HAP-1 (cell line): ENCODE results near the gene MC1R.
"Not testable (repeated sequence)": the region's sequence is repeated elsewhere in the genome, so short reads cannot be mapped to it uniquely, and the experiment has no call there.

ENCODE experiments used
- DNase-seq, 2 experiments: peaks; one replicate each; pipeline ENCODE4 v3.0.0-alpha.2; 2016 to 2020; ENCODE audit warnings: low spot score in 2 of 2
- H3K27me3 ChIP-seq: fragments of 250-450 bp; sonication (Bioruptor Pico); 2 replicates; pipeline ENCODE4 v1.5.1; 2020; ENCODE audit warnings: low read depth, mild to moderate bottlenecking, moderate library complexity
- H3K36me3 ChIP-seq: fragments of 250-450 bp; sonication (Bioruptor Pico); replicated peaks from 2 replicates; pipeline ENCODE4 v1.5.1; 2020; ENCODE audit warnings: mild to moderate bottlenecking
- H3K4me1 ChIP-seq: fragments of 250-450 bp; sonication (Bioruptor Pico); 2 replicates; pipeline ENCODE4 v1.5.1; 2020; ENCODE audit warnings: mild to moderate bottlenecking
- H3K4me3 ChIP-seq: fragments of 250-450 bp; sonication (Bioruptor Pico); 2 replicates; pipeline ENCODE4 v1.5.1; 2020; ENCODE audit warnings: mild to moderate bottlenecking, moderate library complexity
- H3K9me3 ChIP-seq: fragments of 250-450 bp; sonication (Bioruptor Pico); 2 replicates; pipeline ENCODE4 v1.5.1; 2020; ENCODE audit warnings: mild to moderate bottlenecking, moderate library complexity
- in situ Hi-C: fragments of 300-500 bp; cut with MboI; formaldehyde crosslinking; loops from 3 replicates; pipeline ENCODE4 v1.14.3; 2020; ENCODE audit warnings: low sequenced_read_pairs, inconsistent platforms, mixed read lengths

The MC1R gene

DNA sequence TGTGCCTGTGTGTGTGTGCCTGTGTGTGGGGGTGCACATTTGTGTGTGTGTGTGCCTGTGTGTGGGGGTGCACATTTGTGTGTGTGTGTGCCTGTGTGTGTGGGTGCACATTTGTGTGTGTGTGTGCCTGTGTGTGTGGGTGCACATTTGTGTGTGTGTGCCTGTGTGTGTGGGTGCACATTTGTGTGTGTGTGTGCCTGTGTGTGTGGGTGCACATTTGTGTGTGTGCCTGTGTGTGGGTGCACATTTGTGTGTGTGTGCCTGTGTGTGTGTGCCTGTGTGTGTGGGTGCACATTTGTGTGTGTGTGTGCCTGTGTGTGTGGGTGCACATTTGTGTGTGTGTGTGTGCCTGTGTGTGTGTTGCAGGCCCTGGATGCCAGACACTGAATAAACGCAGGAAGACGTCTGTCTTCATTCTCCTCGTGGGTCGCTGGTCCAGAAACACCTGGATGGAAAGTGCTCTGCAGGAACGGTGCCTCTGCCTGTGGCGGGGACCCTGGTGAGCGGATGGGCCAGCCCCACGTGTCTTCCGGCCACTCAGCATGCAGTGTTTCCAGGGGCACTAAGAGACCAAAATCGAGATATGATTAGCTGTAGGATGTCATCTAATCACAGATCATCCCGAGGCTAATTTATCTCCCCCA is 3.9 kb upstream of the MC1R start:
- H3K36me3 ChIP-seq, result peaks cover 26% of the 10 kb centered on the region
- H3K27me3 ChIP-seq, H3K9me3 ChIP-seq, H3K4me3 ChIP-seq, in situ Hi-C loops, DNase-seq: not testable (repeated sequence)
- peaks cover 12% of the 10 kb centered on the region for H3K4me1 ChIP-seq

DNA sequence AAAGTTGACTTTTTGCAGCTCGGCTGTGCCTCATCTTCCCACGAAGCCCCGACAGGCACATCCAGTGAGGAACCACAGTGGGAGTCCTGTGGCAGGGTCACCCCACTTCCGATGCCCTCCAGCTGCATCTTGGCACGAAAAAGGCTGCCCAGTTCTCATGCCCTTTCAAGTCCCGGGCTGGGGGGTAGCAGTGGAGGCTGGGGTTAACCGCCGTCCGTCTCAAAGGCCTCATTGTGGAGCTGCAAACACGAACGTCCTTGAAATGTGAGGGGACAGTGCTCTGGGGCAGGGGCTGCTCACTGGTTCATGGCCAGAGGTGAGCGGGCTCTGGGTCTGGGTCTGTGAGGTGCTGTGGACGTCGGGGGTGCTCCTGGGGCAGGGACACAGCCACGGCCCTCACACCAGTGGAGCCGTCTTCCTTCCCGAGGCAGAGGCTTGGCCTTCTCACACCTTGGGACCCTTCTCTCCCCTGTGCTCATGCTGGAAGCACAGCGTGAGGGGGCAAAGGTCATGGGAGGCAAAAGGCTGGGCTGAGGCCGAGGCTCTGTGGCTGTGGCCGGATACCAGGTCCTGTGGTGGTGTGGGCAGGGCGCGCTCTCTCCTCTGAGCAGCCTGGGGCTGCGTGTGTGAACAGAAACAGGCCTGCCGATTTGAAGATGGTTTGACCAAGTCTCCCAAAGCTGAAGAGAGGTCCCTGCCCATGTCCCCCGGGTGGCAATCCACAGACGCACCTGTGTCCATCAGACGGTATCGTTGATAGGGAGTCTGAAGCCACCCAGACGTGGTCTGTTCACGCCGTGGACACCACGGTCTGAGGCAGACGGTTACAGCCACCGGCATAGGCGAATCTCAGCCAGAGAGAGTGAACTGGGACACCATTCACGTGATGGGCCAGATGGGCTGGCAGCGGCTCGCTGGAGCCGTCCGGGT is 3.1 kb upstream of the MC1R start:
- in situ Hi-C loops, result no loop called here
- Histone ChIP-seq H3K27me3 (no peaks in the 10 kb centered on the region), H3K4me3 (no peak overlapping the region), H3K36me3 (peaks cover 18% of the 10 kb centered on the region), H3K4me1 (peaks cover 12% of the 10 kb centered on the region), H3K9me3 (no peaks in the 10 kb centered on the region)
- no peak for DNase-seq

DNA sequence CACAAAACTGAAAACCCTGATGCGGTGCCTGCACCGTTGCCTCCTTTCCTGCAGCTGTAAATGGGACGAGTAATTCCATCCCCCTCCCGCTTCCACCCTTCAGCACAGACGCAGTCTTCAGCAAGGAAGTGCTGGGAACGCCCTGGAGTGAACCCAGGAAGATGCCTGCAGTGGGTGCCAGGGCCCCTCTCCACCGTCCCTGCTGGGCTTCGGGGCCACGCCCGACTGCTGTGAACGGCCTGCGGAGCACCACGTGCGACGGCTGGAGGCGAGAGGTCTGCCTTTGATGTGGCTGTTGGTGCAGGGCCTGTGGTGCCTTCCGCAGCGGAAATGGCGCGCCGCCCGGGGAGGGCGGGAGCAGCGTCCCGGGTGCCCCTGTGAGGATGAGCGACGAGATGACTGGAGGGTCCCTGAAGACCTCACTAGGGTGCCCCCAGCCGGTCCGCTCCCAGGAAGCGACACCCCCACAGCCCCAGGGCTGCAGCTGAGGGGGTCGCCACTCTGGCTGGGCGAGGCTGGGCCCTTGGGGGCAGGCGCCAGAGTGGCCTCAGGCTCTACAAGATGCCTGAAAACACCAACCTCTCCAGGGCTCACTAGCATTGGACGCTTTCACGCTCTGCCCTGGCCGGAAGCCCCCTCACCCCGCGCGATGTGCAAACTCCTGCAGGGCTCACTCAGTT is 749 bp upstream of the MC1R start:
- DNase-seq, result peak; percentile 82 to 93
- Histone ChIP-seq H3K9me3 (no peaks in the 10 kb centered on the region), H3K36me3 (0 out of 2 replicates have a peak, but pooled peaks cover 3% of the 10 kb centered on the region), H3K27me3 (no peaks in the 10 kb centered on the region), H3K4me1 (peaks cover 24% of the 10 kb centered on the region), H3K4me3 (peak overlapping the region; percentile 13)
- in situ Hi-C loops, result no loop called here

DNA sequence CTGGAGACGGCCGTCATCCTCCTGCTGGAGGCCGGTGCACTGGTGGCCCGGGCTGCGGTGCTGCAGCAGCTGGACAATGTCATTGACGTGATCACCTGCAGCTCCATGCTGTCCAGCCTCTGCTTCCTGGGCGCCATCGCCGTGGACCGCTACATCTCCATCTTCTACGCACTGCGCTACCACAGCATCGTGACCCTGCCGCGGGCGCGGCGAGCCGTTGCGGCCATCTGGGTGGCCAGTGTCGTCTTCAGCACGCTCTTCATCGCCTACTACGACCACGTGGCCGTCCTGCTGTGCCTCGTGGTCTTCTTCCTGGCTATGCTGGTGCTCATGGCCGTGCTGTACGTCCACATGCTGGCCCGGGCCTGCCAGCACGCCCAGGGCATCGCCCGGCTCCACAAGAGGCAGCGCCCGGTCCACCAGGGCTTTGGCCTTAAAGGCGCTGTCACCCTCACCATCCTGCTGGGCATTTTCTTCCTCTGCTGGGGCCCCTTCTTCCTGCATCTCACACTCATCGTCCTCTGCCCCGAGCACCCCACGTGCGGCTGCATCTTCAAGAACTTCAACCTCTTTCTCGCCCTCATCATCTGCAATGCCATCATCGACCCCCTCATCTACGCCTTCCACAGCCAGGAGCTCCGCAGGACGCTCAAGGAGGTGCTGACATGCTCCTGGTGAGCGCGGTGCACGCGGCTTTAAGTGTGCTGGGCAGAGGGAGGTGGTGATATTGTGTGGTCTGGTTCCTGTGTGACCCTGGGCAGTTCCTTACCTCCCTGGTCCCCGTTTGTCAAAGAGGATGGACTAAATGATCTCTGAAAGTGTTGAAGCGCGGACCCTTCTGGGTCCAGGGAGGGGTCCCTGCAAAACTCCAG is 1.1 kb downstream of the MC1R start:
- H3K4me1 ChIP-seq, result peaks cover 33% of the 10 kb centered on the region
- in situ Hi-C loops, result no loop called here

DNA sequence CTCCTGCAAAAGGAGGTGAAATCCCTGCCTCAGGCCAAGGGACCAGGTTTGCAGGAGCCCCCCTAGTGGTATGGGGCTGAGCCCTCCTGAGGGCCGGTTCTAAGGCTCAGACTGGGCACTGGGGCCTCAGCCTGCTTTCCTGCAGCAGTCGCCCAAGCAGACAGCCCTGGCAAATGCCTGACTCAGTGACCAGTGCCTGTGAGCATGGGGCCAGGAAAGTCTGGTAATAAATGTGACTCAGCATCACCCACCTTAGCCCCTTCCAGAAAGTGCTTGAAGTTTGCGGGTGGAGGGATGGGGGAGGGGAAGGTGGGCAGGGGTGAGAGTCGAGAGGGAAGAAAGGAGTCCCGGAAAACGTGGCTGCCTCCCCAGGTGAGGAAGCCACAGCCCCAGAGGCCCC is 2.1 kb downstream of the MC1R start:
- DNase-seq, result no peak
- no peaks in the 10 kb centered on the region for H3K9me3 ChIP-seq
- H3K4me3 ChIP-seq, result no peak overlapping the region
- H3K36me3 ChIP-seq, result no peaks in the 10 kb centered on the region
- H3K27me3 ChIP-seq, result no peaks in the 10 kb centered on the region
- peaks cover 33% of the 10 kb centered on the region for H3K4me1 ChIP-seq
- in situ Hi-C loops, result no loop called here

More for the DNA sequence above, 1.1 kb downstream of the MC1R start:
- no peak overlapping the region for H3K4me3 ChIP-seq
- no peaks in the 10 kb centered on the region for H3K9me3 ChIP-seq
- H3K36me3 ChIP-seq, result no peaks in the 10 kb centered on the region
- no peak for DNase-seq
- no peaks in the 10 kb centered on the region for H3K27me3 ChIP-seq

DNA sequence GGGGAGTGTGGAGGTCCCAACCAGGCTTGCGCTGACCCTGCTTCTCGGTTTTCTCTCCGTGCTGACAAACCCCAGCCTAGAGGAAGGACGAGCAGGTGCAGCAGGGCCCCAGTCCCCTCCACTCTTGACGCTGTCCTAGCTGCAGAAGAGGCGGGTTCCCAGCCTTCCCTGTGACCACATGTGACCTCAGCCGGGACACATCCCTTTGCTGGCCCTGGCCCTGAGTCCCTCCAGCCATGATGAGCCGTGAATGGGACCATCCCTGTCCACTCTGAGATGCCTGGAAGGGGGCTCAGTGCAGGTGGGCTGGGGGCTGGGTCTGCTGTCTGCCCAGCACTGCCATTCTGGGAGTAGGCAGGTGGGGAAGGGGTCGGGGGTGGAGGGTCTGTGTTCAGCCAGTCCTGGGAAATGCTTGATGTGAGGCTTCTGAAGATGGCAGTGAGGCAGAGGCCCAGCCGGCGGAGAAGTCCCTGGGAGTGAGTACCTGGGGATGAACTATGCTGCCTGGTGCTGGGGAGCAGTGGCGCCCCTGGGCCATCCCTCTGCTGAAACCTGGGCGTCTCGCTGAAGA is 2.6 kb downstream of the MC1R start:
- H3K4me3 ChIP-seq, result peak overlapping the region; percentile 61; the same call in 1 of the 2 replicates
- peaks cover 33% of the 10 kb centered on the region for H3K4me1 ChIP-seq
- H3K9me3 ChIP-seq, result no peaks in the 10 kb centered on the region
- no peaks in the 10 kb centered on the region for H3K27me3 ChIP-seq
- no peaks in the 10 kb centered on the region for H3K36me3 ChIP-seq
- DNase-seq, result no peak
- in situ Hi-C loops, result no loop called here

DNA sequence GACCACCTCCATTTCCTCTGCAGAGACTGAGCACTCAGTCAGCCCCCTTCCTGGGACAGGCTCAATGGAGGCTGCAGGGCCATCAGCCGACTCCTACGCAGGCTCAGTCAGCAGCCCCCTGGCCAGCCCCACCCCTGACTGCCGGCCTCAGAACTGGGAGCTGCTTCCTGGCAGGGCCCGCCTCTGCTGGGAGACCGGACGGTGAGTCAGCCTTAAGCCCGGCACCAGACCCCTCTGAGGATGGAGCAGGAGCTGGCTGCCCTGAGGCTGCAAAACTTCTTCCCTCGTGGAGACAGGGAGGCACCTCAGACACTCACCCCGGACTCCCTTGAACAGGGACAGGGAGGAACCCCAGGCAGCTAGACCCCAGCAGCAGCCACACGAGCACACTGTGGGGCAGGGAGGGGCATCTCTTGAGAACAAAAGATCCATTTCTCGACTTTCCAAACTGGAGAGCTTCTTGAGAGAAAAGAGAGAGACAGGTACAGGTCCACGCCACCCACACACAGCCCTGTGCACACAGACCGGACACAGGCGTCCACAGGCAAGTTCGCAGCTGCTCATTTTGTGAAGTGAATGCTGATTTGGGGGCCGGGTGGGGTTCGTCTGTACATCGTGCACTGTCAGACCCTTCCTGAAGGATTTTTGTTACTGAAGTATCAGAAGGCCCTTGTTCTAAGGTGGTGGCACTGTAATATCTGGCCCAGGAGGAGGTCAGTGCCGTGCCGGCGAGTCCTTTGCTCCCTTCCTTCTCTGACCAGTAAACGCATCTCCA is 3.2 kb downstream of the MC1R start:
- Histone ChIP-seq H3K9me3 (no peaks in the 10 kb centered on the region), H3K4me3 (peak overlapping the region; percentile 61), H3K27me3 (no peaks in the 10 kb centered on the region), H3K36me3 (no peaks in the 10 kb centered on the region), H3K4me1 (peaks cover 36% of the 10 kb centered on the region)
- in situ Hi-C loops, result no loop called here
- DNase-seq, result peak; percentile 56 to 86

DNA sequence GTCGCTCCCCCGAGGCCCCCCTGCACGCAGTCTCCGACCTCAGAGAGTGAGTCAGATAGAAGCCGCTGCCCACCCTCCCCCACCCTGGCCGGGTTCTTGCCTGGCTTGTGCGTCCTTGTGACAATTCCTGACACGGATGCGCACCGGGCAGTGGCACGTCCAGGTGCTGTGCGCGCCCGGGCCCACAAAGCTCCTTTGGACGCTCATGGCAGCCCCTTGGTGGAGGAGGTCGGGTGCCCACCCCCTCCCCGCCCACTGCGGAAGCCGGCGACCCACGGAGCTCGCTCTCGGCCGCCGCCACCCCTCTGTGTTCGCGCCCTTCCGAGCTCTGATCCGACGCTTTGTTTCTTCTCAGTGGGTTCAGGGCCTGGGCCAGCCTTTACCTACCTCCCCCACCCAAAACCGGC is 3.8 kb downstream of the MC1R start:
- H3K36me3 ChIP-seq, result no peaks in the 10 kb centered on the region
- peaks cover 34% of the 10 kb centered on the region for H3K4me1 ChIP-seq
- no peaks in the 10 kb centered on the region for H3K27me3 ChIP-seq
- in situ Hi-C loops, result no loop called here
- no peaks in the 10 kb centered on the region for H3K9me3 ChIP-seq
- DNase-seq, result peak; percentile 21 to 78
- H3K4me3 ChIP-seq, result peak overlapping the region; percentile 61

DNA sequence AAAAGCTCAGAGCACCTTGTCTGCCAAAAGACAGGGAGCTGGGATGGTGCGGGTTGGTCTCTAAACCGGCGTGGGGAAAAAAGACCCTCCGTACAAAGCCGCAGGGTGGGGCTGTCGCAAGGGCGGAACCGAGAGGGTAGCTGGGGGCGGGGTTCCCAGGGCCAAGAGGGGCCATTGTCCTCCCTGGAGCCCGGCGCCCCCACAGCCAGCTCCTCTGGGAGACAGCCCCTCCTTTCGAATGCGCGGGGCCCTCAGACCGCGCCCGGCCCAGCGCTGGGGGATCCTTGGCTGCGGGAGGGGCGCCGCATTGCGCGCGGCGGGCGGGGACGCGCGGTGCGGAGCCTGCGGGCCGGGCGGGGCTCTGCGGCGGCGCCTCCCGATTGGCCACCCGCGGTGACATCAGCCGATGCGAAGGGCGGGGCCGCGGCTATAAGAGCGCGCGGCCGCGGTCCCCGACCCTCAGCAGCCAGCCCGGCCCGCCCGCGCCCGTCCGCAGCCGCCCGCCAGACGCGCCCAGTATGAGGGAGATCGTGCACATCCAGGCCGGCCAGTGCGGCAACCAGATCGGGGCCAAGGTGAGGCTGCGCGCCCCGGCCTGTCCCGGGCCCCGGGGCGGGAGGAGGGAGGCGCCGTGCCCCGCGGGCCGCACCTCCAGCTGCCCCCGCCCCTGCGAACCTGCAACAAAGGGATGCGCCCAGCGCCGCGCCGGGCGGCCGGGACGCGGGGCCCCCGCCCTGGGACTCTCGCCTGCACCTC is 4.4 kb downstream of the MC1R start, which contains the start of gene TUBB3:
Gene TUBB3 (plus strand): TSS at position 459 of the 756 bp plus-strand sequence. CDS start 60 bp downstream, at position 519.
- in situ Hi-C loops, result no loop called here
- Histone ChIP-seq H3K4me1 (peaks cover 30% of the 10 kb centered on the region), H3K9me3 (no peaks in the 10 kb centered on the region), H3K36me3 (no peaks in the 10 kb centered on the region), H3K27me3 (no peaks in the 10 kb centered on the region), H3K4me3 (peak within 1 kb of the TSS; percentile 61)
- peak; percentile 76 to 90 for DNase-seq

DNA sequence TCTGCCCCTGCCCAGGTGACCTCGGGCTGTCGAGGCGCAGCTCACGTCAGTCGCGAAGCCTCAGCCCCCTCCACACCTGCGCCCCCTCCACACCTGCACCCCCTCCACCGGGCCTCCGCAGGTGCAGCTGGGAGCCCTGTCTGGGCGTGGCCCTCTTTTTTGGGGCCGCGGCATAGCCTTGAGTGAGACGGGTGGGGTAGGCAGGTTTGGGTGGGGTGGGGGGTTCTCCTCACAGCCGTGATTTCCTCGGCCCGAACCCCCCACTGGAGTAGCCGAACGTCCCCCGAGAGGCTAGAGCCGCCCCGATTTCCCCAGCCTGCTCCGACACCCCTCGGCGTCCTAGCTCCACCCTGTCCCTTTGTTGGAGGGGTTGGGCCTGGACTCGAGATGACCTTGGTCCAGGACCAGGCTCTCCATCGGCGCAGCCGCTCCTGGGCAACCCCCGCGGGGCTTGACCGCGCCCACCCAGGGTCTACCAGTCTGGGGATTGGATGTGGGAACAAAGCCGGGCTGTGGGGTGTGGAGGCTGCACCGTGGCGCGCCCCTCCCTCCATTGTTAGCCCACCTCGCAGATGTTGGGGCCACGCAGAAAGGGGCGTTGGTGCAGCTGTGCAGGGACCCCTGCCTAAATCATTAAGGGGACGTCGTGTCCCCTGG is 5.1 kb downstream of the MC1R start:
- DNase-seq, result peak; percentile 28 to 80
- in situ Hi-C loops, result no loop called here
- H3K36me3 ChIP-seq, result no peaks in the 10 kb centered on the region
- peak overlapping the region; percentile 61 for H3K4me3 ChIP-seq
- H3K9me3 ChIP-seq, result no peaks in the 10 kb centered on the region
- peaks cover 25% of the 10 kb centered on the region for H3K4me1 ChIP-seq
- H3K27me3 ChIP-seq, result no peaks in the 10 kb centered on the region

DNA sequence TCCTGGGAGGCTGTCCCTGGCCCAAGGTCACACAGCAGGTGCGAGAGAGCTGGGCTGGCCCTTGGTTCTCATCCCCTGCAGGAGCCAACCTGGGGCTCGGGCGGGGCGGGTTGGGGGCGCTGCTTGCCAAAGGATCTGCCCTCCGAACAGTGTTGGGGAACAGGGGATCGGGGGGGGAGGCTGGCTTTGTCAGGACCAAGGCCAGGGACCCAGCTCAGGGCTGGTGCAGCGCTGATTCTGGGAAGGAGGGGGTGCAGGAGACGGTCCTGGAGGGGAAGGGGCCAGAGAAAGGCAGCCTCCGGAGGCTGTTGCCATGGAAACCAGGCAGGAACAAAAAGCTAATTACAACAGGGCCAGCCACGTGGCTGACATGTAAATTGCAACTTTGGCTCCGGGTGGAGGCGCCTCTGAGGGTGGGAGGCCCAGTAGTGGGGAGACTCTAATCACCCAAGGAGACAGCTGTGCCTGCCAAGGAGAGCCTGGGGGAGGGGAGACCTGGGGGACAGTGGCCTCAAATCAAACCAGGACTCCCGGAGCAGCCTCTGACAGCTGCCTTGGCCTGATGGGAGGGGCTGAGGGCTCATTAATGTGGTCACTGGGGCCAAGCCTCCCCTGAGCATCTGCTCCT is 5.7 kb downstream of the MC1R start:
- peaks cover 25% of the 10 kb centered on the region for H3K4me1 ChIP-seq
- DNase-seq, result peak; percentile 57 to 80

More for the DNA sequence above, 5.7 kb downstream of the MC1R start:
- Histone ChIP-seq H3K9me3 (no peaks in the 10 kb centered on the region), H3K4me3 (peak overlapping the region; percentile 61), H3K36me3 (no peaks in the 10 kb centered on the region), H3K27me3 (no peaks in the 10 kb centered on the region)
- in situ Hi-C loops, result no loop called here
